Globus pallidus (tissue), 1 donor: ENCODE results near the gene TXNL1.
"Not testable (repeated sequence)": the region's sequence is repeated elsewhere in the genome, so short reads cannot be mapped to it uniquely, and the experiment has no call there.

Experiments used
- DNase-seq: peaks from one replicate; pipeline ENCODE4 v3.0.0-alpha.2; 2015; ENCODE audit warnings: low spot score

Gene TXNL1

DNA sequence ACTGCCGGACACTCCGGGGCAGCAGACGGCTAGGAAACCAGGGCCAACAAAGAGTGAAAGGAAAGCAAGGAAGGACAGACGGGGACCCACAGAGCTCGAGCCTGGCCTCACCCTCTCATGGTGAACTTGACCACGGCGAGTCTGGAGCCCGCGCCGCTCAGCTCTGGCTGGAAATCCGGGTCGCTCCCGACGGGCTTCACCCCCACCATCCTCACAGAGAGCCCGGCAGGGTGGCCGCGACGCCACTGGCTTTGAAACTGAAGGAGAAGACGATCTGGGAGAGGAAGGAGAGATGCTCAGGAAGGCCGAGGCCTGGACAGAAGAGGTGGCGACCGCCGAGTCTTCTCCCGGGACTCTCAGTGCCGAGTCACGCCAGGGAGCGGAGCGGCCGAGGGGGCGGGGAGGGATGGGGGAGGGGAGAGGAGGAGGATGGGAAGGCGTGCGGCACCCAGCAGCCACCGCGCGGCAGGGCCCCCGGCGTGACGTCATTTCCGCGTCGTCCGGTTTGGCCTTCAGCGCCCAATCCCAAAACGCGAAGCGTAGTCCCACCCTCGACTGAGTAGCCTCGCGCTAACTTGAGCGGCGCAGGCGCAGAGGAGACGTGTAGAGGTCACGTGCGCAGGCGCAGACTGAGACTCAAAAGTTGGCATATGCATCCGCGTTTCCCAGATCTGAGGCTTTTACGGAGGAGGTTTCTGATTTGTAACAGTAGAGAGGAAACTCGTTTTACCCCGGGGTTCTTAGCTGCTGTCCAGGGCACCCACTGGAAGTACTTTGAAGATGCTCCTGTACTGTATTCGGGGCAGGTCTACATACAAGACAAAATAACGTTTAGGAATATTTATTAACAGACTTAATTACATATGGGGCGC lies at the start of gene TXNL1:
Gene TXNL1 (minus strand): TSS at position 361 of the 872 bp plus-strand sequence. CDS start 152 bp downstream, at position 209.
- DNase-seq, result peak; percentile 98

DNA sequence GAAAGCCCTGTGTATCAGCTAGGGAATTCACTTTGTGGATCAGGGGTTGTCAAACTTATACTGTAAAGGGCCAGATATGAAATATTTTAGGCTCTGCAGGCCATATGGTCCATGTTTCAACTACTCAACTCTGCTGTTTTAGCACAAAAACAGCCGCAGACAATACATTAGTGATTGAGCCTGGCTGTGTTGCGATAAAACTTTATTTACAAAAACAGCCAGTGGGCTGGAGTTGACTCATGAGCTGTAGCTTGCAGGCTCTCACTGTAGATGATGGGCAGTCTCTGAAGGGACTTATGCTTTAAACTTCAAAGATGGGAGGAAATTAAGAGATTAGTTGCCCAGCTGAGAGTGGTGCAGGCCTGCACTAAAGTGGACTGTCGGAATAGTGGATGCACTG lies 45.9 kb upstream of the TXNL1 start:
- no peak for DNase-seq

DNA sequence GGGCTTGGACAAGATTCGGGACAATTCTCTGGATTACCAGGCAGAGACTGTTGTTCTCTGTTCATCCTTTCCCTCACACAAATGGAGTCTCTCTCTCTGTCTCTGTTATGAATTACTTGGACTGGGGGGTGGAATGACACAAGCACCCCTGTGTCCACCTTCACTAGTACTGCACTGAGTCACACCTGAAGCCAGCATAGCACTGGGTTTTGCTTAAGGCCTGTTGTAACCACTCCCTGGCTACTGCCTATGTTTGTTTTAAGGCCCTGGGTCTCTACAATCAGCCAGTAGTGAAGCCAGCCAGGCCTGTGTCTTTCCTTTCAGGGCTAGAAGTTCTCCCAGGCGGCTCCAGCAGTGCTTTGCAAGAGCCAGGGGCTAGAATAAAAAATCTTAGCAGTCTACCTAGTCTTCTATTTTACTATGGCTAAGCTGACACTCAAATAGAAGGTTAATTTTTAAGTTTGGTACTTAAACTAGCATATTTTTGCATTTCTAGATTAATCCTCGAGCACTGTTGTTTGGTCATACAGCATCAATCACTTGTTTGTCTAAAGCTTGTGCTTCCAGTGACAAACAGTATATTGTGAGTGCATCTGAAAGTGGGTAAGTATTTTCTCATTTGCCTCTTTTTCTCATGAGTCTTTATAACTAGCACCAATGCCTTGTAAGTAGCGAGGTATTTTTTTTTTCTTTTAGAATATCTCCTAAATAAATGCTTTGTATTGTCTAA lies 40.6 kb upstream of the TXNL1 start:
- peak; percentile 76 for DNase-seq

DNA sequence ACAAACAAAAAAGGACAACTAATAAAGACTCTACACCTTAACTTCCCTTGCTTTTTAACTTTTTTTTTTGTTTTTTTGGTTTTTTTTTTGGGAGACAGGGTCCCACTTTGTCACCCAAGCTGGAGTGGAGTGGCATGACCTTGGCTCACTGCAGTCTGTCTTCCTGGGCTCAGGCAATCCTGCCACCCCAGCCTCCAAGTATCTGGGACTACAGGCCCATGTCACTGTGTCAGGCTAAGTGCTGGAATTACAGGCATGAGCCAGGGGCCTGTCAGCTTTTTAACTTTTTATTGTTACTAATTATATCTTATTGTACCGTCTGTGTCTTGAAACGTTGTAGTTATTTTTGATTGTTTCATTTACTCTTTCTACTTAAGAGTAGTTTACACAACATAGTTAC lies 38.2 kb upstream of the TXNL1 start:
- DNase-seq, result no peak

DNA sequence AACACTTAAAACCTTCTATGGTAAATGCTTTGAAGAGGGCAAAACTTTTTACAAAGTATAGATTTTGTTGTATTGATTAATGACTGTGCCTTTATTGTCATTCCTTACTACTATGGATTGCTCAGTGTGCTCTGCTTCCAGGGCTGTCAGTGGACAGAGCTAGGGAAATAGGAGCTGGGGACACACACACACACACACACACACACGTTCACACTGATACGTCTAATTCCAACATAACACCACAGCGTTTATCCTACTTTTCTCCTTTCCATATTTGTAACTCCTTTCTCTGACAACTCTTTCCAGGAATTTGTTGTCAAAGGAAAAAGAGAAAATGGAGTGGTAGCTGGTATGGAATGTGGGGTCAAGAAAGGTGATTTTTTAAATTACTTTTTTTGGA lies 34.6 kb upstream of the TXNL1 start:
- no peak for DNase-seq

DNA sequence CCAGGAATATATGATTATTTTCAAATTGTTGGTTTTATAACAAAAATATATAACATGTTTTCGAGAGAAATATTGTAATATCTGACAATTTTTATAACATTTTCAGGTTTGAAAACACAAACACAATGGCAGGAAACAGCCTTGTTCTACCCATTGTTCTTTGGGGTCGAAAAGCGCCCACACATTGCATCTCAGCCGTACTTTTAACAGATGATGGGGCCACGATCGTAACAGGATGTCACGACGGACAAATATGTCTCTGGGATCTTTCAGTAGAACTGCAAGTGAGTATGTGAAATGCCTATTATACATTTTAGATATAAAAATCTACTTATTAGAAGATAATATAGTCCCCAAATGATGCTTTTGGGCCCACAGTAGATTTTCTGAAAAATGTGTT lies 34.0 kb upstream of the TXNL1 start:
- DNase-seq, result no peak

DNA sequence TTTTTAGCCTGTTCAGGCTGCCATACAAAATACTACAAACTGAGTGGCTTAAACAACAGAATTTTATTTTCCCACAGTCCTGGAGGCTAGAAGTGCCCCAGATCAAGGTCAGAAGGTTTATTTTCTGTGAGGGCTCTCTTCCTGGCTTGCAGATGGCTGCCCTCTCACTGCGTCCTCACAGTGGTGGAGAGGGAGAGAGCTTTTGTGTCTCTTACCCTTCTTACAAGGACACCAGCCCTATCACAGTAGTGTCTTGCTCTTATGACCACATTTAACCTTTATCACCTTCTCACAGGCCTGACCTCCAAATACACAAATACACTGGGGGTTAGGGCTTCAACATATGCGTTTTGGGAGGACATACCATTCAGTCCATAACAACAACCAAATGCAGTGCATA lies 24.5 kb upstream of the TXNL1 start:
- no peak for DNase-seq

DNA sequence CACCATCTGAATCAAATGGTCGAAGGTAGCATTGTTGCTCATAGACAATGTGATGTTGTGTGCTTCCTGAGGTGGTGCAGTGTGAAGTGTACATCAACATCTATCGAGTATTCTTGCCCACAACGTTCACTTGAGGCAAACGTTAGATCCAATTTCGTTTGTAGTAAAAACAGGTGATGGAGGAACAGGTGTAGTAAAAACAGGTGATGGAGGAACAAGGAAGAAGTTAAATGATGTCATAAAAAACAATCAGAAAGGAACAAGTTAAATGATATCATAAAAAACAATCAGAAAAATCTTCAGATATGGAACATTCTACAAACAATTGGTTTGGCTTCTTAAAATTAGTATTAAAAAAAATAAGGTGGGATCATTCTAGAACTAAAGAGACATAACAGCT lies 24.1 kb upstream of the TXNL1 start:
- DNase-seq, result no peak

DNA sequence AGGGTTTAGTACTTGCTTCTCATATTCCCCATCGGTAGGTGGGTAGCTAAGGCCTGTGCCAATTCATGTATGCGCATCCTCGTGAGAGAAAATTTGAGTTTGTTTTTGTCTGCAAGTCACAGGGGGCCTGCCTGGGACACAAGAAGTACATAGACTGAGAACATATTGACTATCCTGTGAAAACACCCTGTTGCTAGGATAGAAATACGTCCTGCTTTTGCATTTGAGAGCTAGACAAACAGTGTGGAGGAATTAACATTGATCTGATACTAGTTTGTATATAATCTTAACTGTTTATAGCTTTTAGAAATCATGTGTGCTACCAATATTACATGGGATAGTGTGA lies 23.6 kb upstream of the TXNL1 start:
- DNase-seq, result no peak

DNA sequence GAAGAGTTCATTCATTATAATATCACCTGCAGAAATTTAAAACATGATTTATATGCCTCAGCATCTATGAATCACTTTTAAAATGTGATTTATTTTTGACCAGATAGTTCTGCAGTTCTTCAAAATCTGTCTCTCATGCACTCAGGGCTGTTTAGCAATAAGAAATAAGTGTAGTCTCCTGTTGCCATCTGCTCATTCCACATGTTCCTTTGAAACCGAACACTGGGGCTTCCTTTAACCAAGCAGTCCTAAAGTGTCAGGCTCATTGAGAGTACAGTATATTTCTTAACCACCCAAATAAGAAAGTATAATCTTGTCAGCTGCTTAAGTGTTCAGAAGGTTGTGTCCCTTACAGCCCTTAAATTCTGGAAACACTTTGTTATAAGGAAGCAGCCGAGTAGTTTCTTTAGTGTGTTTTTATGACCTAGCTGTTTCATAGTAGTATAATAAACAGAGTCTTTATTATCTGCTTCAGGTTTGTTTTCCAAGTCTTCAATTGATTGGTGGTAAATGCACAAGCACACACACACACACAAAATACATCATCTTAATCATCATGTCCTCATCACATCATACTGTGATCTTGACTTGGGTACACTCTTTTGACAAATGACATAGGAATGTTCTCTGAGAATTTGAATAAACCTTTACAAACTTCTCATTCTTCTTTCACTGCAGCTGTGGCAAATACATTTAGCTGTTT lies 23.1 kb upstream of the TXNL1 start:
- no peak for DNase-seq

DNA sequence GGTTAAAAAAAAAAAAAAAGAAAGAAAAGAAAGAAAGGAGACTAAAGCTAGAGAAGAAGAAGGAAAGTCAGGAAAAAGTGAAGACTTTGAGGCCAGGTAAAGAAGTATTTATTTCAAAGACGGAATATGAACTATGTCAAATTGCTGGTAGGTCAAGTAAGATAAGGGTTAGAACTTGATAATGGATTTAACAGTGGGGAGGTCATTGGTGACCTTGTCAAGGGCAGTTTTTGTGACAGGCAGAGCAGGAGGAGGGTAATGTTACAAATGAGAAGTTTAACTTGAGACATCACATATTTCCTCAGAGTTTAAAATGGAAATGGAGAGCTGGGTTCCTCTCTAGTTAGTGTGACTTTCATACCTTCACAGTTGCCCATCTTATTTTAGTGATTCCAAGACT lies 22.3 kb upstream of the TXNL1 start:
- DNase-seq, result no peak

DNA sequence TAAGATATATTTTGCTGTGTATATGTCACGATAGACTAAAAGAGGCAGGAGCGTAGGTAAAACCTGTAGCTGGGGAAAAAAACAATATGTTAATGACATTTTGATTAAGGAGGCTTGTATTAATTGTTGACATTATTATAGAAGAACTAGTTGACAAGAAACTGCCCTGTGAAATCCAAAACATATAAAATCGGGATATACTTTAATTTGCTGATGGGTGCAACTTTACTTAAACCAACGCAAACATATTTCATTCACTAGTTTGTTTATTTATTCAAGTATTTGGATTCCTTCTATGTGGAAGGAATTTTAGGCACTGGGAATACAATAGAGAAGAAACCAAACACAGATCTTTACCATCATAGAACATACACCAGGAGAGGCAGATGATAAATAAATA lies 20.7 kb upstream of the TXNL1 start:
- DNase-seq, result no peak

DNA sequence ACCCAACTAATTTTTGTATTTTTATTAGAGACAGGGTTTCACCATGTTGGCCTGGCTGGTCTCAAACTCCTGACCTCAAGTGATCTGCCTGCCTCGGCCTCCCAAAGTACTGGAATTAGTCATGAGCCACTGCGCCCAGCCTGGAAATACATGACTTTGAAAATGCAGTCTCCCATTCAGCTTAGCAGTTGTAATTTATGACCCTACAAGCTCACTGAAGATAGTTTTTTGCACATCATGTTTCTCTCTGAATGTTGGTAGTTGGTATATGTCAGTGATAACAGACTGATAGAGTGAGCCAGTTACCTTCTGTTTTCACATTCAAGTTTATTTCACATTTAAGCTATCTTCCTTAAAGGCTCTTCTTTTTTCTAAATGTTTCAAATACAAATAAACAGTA lies 19.9 kb upstream of the TXNL1 start:
- no peak for DNase-seq

DNA sequence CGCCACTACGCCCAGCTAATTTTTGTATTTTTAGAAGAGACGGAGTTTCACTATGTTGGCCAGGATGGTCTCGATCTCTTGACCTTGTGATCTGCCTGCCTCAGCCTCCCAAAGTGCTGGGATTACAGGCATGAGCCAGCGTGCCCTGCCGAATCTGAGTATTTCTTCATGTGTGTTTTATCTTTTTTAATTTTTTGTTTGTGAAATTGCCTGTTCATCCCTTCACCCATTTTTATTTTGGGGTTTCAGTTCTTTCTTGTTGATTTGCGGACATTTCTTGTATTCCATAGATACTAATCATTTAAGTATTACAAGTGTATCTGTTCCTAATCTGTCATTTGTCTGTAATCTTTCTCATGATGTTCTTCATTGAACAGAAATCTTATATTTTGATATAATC lies 15.9 kb upstream of the TXNL1 start:
- not testable (repeated sequence) for DNase-seq

DNA sequence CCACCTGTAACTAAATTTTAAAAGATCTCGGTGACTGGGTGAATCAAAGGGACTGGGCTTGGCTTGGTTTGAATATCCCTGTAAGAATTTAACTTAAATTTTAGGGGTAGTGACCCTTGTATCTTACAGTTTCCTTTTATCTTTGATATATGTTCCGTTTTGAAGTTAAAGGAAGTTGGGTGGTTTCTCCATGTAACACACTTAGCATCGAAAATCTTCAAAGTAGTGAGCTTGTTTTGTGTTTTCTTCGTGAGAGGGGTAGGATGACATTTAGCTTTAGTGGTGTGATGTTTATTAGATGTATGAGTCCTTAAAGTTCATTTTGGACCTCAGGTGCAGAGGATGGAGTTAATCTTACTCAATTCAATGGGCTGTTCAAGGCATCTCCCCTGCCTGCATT lies 14.4 kb upstream of the TXNL1 start:
- DNase-seq, result no peak

DNA sequence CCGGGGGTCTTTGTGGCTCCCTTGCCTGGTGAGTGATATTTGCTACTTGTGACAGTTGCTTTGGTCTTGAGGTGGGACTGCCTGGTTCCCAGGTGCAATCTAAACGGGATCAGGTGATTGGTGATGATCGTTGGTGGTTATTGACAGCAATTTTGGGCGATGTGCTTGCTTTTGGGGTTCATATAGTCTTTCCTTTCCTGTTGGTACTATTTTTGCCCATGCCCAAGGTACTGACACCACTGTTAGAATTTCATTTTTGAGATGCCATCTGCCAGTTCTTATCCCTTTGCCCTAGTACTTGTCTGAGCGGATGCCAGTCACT lies 13.3 kb upstream of the TXNL1 start:
- no peak for DNase-seq

DNA sequence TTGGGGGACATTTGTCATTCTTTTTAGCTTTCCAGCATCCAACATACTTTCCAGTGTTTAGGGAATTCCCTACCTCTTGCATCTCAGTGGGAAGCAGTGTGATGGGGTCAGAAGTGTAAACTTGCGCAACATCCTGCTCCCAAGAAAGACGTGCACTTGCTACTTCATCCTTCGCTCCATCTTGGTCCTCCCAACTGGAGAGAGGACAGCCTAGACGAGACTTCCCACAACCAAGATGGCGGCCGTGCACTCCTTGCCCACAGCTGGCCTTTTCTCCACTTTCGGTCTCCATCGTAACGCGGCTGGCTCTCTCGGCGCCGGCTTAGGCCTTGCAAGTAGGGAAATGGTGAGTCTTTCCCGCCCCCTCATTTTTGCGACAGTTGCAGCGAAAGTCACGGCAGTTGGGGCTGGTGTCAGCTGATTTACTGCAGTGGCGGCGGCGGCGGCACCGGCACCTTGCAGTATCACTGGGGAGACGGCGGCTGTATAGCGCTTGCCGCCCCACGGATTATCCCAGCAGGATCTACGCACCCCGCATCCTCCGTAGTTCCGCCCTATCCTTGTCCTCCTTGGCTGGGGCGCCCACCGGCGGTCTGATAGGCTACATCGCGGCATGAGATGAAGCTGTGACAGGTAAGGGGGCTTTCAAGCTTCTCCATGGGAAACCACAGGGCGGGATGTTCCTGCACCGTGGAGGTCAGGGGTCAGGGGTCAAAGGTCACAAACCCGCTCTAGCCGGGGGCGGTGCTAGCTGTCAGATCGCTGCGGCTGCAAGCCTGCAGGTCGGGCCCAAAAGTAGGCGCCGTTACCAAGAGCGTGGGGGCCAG lies 12.8 kb upstream of the TXNL1 start, which contains the start of gene WDR7:
Gene WDR7 (plus strand): TSS at position 416 of the 827 bp plus-strand sequence. CDS start 21,157 bp downstream, outside the sequence.
- DNase-seq, result peak; percentile 98

DNA sequence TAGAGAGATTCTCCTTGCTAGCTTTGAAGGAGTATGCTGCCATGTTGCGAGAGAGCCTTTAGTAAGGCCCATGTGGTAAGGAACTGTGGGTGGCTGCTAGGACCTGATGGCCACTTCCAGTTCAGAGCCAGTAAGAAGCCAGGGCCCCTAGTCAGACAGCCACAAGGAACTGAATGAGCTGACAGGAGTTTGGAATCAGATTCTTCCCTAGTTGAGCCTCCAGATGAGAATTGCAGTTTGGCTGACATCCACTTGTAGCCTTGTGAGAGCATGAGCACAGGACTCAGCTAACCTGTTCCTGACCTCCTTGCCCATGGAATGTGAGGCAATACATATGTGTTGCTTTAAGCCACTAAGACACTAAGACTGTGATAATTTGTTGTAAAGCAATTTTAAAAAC lies 11.6 kb upstream of the TXNL1 start:
- no peak for DNase-seq

DNA sequence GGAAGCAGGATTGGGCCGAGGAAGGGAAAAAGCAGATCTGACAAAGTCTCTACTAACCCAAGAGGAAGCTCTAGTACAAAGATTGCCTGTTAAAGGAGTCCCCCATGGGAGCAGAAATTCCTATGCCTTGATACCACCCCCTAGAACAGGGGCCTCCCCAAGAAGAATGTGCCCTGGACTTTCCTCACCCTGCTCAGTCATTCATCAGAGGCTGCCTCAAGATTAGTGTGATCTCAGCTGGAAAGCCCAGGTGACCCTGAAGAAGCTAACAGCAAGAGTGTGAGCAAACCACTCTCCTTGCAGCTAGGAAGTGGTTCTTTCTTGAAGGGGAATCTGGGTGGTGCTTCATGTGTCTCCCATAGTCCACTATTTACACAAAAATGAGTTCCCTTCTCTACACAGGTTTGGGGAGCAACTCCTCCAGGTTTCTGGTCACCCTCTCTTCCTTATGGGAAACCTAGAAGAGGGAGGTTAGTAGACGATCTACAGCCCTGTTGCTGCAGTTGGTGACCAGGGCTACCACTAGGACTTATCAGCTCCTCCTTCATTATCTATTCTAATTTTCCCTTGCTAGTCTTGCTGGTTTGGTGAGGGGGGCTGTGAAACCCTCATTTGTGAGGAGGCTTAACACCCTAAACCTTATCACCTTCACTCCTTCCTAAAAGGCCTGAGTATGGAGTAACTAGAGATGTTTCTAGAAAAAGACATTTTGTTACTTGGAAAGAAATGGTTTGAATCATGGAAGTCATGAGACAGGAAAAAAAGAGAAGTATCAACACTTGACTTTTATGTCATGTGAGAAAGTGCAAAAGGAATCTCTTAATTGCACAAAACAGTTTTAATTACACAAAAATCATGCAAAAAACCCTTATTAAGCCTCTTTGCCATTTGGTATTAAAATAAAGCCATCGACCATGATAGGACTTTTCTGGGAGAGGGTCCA lies 9.8 kb upstream of the TXNL1 start:
- DNase-seq, result no peak

DNA sequence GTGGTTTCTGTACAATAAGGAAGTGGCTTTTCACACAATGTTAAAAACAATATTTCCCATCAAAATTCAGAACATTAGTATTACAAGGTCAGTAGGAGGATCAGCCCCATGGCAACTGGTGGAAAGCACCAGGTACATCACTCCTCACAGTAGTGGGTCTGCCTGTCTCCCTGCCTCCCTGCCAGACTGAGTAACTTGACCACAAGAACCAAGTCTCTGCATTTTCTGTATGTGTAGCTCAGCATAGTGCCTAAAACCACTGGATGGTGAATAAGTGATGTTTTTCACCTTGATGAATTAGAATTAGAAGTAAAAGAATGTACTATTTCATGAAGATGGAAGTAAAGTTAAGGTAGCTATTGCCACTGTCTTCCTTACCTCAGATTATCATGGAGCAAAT lies 8.7 kb upstream of the TXNL1 start:
- no peak for DNase-seq
